GM21723 (cell line): ENCODE results near the gene SCYGR1.
"Not testable (repeated sequence)": the region's sequence is repeated elsewhere in the genome, so short reads cannot be mapped to it uniquely, and the experiment has no call there.

ENCODE experiments used
- ATAC-seq: cut with Tn5 transposase; IDR thresholded peaks from one replicate; pipeline ENCODE4 v1.9.1; 2021; ENCODE audit warnings: mild to moderate bottlenecking, moderate library complexity; ENCODE audit not compliant: unreplicated experiment

The SCYGR1 gene

DNA sequence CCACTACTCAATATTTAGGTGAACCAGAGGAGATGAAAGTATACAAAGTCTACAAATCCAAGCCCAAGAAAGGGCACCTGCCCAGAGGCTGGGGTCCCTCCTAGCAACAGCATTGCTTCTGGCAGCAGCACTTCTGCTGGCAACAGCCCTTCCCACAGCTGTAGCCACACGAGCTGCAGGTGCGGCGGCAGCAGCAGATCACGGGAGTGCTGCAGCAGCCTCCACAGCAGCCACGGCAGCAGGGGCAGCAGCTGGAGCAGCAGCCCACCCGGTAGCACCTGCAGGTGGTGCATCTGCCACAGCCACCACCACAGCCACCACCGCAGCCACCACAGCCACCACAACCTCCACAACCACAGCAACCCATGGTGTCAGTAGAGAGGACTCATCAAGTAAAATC lies at the start of gene SCYGR1:
Gene SCYGR1, minus strand, starts transcription at position 367 of the 400 bp plus-strand sequence. Its CDS starts 0 bp downstream, at position 367.
- not testable (repeated sequence) for ATAC-seq

DNA sequence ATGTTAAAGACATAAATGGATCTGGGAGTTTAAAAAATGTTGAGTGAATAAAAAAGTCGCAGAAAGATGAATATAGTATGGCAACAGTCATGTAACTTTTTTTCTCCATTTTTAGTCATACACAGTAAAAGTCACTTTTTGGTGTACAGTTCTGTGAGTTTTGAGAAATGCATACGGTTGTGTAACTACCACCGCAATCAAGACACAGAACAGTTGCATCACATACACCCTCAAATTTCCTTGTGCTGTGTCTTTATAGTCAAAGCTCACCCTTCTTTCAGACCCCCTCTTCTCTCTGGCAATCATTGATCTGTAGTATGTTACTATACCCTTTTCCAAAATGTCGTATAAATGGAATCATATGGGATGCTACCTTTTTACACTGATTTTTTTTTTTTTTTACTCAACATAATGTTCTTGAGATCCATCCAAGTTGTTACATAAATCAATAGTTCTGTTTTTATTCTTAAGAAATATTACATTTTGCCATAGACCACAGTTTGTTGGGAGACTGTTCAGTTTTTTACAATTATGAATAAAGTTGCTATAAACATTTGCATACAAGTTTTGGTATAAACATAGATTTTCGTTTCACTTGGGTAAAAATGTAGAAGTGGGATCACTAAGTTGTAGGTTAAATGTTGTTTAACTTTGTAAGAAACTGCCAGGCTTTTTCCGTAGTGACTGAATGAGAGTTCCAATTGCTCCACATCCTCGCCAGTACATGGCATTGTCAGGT lies 48.9 kb upstream of the SCYGR1 start:
- ATAC-seq = no peak

DNA sequence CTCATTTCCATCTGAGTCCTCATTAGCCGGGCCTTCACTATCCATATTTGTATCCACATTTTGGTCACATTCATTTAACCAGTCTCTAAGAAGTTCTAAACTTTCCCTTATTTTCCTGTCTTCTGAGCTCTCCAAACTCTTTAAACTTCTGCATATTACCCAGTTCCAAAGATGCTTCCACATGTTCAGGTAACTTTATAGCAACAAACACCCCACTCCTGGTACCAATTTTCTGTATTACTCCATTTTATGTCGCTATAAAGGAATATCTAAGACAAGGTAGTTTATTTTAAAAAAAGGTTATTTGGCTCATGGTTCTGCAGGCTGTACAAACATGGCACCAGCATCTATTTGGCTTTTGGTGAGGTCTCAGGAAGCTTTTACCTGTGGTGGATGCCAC lies 45.4 kb upstream of the SCYGR1 start:
- no peak for ATAC-seq

DNA sequence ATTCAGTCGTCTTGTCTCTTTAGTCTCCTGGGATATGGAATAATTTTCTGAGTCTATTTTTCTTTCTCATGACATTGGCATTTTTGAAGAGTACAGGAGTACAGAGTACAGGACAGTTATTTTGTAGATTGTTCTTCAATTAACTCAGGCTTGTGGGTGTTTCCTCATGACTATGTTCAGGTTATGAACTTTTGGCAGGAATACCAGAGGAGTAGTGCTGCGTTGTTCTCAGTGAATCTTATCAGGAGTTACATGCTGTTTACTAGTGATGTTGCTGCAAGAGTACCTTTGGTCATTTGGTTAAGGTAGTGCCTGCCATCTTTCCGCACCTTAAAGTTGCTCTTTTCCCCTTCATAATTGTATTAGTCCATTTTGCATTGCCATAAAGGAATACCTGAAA lies 42.9 kb upstream of the SCYGR1 start:
- no peak for ATAC-seq

- ATAC-seq = no peak
Measured at GRCh38 chr2:227428731-227429285, 41.1 kb upstream of the SCYGR1 start.

DNA sequence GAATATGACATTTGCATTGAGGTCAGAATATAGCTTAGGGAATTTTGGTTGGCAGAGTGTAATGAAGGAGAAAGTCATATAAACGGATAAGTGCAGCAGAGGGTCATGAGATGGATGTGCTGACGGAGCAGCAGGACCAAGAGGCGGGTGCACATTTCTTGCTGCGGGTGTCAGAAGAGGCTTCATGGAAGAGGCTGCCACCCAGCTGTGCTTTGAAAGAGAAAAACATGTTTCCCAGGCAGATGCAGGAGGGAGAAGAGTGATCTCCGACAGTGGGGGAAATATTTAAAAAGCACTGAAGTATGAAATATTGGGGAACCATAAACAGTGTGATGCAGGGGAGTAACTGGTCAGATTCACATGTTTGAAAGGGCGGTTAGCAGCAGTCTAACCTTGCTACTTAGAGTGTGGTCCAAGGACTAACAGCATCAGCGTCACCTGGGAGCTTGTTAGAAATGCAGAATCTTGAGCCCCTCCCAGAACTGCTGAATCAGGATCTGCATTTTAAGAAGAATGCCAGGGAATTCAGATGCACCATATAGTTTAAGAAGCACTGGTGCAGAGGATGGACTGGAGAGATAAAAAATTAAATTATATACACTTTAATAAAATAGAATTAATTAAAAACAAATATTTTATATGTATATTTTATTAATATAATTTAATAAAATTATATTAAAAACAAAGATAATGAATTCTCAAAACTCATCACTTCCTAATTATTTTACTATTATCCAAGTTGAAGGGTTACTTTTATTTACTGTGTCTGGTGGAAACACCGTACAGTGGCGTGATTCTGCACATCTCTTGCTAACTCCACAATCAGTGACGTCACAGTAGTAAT lies 36.1 kb upstream of the SCYGR1 start:
- ATAC-seq = no peak

- ATAC-seq = no peak
Measured at GRCh38 chr2:227420087-227421052, 32.6 kb upstream of the SCYGR1 start.

GRCh38 chr2:227416701-227417100 lies 29.0 kb upstream of the SCYGR1 start:
- ATAC-seq = no peak

DNA sequence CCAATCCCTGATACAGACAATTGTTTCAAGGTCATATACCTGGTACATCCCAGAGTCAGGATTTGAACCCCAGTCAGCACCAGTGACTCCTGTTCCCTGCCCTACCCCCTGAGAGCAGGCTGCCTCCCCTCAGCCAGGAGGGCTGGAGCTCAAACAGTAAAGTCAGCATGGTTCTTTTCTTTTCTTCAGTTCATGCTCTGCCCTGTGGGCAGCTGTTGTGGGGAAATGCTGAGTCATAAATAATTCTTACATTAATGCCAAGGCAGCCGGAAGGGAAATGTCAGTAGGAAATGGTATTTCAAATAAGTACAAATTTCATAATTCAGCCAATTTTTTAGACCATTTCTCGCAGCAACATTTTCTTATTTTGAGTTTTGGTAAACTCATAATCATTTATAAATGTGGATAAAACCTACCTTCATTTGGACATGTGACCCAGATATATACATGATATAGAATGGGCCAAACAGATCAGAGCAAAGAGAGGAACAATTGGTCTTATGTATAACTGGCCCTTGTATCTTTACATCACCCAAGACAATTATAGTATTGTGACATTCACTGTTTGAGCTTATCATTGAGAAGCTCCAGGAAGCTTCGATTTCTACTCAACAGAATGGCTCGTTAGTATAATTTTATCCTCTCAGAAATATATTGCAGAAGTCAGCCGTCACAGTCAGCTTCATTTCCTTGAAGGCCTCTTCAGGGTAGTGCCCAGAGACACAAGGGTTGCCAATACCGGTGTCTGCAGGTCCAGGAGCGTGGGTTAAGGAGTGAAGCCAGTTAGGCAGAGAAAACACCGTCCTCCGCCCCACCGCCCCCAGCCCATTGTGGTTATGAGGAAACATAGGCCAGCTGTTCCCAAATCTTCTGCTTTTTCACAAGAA lies 28.0 kb upstream of the SCYGR1 start:
- no peak for ATAC-seq

GRCh38 chr2:227414846-227415245 lies 27.1 kb upstream of the SCYGR1 start:
- ATAC-seq = no peak

- no peak for ATAC-seq
Measured at GRCh38 chr2:227413371-227413770, 25.6 kb upstream of the SCYGR1 start.

DNA sequence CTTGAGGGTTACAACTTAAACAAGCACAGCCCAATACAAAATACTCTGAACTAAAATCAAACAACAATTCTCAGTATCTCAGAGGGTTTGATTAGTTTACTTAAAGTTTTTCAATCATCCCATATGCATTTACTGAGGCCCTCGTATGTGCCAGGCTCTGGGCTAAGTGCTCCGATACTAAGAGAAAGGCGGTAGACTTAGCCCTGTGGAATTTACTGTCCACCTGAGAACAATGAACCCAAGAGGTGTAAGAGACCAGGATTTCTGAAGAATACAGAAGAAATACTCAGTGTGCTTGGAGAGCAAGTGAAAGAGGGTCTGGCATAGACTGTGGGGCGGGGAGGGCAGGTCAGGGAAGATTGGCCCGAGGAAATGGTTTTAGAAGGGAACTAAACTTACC lies 25.1 kb upstream of the SCYGR1 start:
- no peak for ATAC-seq

GRCh38 chr2:227411990-227412350 lies 24.2 kb upstream of the SCYGR1 start:
- no peak for ATAC-seq

- ATAC-seq = peak; percentile 73
Measured at GRCh38 chr2:227411320-227411989, 23.7 kb upstream of the SCYGR1 start.

DNA sequence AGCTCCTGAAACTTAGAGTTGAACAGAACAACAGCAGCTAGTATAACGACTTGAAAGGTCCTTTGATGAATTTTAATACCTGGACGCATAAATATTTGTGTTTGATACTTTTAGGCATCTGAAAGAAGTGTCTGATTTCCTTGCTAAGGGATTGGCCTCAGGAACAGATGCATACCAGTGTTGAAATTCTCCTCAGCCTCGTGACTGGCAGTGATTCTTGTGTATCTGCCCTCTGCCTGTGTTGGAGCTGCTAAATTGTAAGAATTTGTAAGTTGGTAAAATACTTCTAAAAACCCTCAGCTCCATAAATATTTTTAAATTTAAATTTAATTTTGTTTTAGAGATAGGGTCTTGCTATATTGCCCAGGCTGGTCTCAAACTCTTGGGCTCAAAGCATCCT lies 22.4 kb upstream of the SCYGR1 start:
- ATAC-seq = no peak

- ATAC-seq = no peak
Measured at GRCh38 chr2:227407591-227408151, 19.9 kb upstream of the SCYGR1 start.

- peak; percentile 63 for ATAC-seq
Measured at GRCh38 chr2:227406177-227407031, 18.7 kb upstream of the SCYGR1 start.
